ACHN (cell line): ENCODE measurements around the gene NRP1.
"Not testable (repeated sequence)": the region's sequence is repeated elsewhere in the genome, so short reads cannot be mapped to it uniquely, and the experiment has no call there.

ENCODE experiments used
- DNase-seq: peaks from one replicate; pipeline ENCODE4 v3.0.0-alpha.2; 2015
- in situ Hi-C: cut with HindIII; loops from 2 replicates; pipeline ENCODE4 v1.10.0; 2017; ENCODE audit warnings: low sequenced_read_pairs, low pct_ligation_motif_present, low pct_unique_long_range_greater_than_20kb

The NRP1 gene

GRCh38 chr10:33233221-33233620 is 101.2 kb downstream of the NRP1 start:
- in situ Hi-C loops = no loop called here
- DNase-seq = no peak

- in situ Hi-C loops = no loop called here
- DNase-seq = no peak
Measured at GRCh38 chr10:33231621-33232350, 102.7 kb downstream of the NRP1 start.

GRCh38 chr10:33229949-33230267 is 104.6 kb downstream of the NRP1 start:
- in situ Hi-C loops = no loop called here
- no peak for DNase-seq

DNA sequence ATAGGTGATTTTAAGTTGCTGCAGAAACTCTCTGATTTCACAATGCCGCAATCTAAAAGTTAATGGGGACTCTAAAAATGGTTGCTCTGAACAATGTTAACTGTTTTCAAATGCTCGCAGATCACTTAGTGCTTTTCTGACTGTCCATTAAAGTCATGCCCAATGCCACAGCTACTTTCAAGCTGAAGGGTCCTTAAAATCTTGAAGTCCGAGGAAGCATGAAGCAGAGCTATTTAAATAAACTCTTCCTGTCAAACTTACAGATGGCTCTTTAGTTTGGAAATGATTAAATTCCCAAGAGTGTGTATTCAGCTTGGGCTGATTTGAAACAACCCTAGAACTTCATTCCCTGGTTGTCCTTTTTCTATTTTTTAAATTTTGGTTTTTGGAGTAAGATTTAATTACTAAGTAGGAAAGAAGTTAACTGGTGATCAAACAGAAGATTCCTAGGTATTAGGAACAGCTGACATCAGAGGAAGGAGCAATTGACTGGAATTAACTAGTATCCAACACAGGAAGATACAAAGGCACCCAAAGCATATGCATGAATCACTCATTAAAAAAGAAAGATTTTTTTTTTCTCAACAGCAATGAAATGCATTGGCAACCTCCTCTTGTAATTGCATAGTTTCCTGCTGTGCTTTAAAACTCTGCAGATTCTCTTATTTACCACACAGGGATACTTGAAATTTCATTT is 105.1 kb downstream of the NRP1 start:
- no peak for DNase-seq

DNA sequence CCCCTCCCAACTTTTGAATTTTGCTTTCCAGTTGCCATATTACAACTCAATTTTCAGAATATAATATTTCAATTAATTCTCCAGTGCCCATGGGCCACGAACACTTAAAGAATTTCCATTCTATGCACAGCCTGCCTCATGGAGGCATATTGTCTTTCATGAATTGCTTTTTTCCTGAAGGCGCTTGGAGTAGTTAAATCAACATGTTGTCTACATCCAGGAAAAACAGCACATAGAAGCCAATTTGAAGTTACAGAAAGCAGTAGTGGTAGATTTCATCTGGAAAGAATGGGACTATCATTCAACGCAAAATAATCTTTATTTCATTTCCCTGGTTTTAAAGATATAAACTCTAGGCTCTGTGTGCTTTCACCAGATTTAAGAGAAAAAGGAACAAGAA is 106.0 kb downstream of the NRP1 start:
- DNase-seq = no peak
- in situ Hi-C loops = no loop called here

More for the DNA sequence above, 105.1 kb downstream of the NRP1 start:
- in situ Hi-C loops = no loop called here

DNA sequence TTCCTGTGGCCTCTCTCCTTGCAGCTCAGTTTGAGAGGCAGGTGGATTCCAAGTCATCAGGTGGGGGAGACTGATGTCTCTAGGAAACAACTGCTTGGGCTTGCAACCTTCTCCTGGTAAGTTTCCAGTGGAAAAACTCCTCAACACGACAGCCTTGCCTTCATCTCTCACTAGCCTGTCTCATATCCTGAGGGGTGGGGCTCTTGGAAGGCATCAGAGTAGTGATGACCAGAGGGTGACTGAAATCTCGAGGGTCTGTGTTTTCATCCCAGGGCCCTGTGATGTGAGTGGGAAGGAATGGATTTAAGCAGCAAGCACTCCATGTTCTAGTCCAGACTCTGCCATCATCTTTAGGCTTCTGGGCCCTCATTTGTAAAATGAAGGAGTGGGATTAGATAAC is 107.0 kb downstream of the NRP1 start:
- in situ Hi-C loops = no loop called here
- no peak for DNase-seq

GRCh38 chr10:33224251-33224965 is 110.1 kb downstream of the NRP1 start:
- in situ Hi-C loops = no loop called here
- DNase-seq = no peak

GRCh38 chr10:33223326-33224000 is 111.0 kb downstream of the NRP1 start:
- in situ Hi-C loops = no loop called here
- DNase-seq = no peak

DNA sequence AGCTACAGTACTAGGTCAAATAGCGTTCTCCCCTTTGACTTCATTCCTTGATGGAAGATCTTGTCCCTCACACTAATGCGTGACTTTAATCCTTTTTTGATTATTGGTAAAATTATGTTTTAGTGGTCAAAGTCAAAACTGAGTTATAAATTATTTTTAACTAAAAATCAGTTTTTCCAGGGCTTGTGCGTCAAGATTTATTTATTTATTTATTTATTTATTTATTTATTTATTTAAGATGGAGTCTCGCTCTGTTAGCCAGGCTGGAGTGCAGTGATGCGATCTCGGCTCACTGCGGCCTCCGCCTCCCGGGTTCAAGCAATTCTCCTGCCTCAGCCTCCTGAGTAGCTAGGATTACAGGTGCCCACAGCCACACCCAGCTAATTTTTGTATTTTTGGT is 112.2 kb downstream of the NRP1 start:
- in situ Hi-C loops, DNase-seq: not testable (repeated sequence)

DNA sequence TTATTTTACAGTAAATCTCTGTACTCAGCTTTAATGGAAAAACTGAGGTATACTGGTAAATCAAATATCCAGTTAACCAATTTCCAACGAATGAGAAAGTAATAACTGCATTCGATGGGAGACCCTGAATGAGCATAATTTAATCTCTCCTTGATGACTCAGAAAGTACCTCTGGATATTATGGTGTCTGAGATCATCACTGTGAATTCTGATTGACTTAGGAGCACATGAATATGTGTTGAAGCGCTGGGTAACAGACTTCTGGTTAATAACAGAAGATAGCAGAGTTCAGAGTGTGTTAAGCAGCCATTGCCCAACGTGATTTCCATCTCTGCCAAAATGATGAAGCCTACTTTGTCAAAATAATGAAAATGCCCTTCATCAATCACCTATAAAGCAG is 116.6 kb downstream of the NRP1 start:
- in situ Hi-C loops = no loop called here
- DNase-seq = no peak

DNA sequence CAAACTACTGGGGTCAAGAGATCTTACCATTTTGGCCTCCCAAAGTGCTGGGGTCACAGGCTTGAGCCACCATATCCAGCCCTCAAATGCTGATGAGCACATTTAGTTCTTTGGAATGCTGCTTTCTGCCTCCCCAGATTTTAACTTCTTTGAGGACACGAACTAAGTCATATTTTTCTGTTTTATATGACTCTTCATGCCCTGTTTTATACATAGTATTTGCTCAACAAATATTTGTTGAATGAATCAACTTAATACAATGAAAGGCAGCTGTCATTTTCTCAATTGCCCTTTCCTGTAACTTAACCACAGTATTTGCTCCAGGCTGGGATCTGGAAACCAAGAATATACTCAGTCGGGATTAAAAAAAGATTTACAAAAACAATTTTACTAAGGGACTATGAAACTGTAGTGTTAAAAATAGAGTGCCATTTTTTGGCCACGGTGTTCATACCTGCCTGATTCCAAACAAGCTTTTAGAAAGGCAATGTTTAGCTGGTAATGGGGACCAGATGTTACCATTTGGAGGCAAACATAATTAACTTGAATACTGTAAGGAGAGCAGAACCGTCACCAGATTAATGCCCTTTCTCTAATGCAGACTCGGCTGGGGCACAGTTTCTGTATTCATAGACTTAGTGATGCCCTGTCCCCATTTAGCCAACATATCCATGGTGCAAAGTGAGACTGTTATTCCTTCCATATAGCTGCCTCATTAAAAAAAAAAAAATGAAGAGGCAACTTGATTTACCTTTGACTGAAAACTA is 117.6 kb downstream of the NRP1 start:
- in situ Hi-C loops = no loop called here
- DNase-seq = no peak

DNA sequence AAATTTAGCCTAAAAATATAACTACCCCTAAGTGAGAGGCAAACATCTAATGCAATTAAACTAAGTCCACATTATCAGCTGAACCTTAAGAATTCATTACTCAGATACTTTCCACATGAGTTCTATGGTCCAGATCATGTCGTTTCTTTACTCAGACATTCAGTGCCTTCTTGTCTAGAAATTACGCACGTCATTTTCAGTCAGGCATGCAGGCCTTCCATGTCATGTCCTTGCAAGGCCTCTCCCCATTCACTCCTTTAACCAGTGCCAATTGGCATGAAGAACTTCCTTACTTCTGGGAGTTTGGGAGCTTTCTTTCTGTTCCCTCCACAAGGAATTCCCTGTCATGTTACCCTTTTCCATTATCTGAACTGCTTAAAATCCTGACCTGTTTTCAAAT is 118.8 kb downstream of the NRP1 start:
- in situ Hi-C loops = no loop called here
- no peak for DNase-seq

- in situ Hi-C loops = no loop called here
- no peak for DNase-seq
Measured at GRCh38 chr10:33215154-33215553, 119.3 kb downstream of the NRP1 start.

GRCh38 chr10:33214174-33214573 is 120.3 kb downstream of the NRP1 start:
- no peak for DNase-seq
- in situ Hi-C loops = no loop called here

GRCh38 chr10:33212061-33212748 is 122.3 kb downstream of the NRP1 start:
- in situ Hi-C loops = no loop called here
- no peak for DNase-seq

DNA sequence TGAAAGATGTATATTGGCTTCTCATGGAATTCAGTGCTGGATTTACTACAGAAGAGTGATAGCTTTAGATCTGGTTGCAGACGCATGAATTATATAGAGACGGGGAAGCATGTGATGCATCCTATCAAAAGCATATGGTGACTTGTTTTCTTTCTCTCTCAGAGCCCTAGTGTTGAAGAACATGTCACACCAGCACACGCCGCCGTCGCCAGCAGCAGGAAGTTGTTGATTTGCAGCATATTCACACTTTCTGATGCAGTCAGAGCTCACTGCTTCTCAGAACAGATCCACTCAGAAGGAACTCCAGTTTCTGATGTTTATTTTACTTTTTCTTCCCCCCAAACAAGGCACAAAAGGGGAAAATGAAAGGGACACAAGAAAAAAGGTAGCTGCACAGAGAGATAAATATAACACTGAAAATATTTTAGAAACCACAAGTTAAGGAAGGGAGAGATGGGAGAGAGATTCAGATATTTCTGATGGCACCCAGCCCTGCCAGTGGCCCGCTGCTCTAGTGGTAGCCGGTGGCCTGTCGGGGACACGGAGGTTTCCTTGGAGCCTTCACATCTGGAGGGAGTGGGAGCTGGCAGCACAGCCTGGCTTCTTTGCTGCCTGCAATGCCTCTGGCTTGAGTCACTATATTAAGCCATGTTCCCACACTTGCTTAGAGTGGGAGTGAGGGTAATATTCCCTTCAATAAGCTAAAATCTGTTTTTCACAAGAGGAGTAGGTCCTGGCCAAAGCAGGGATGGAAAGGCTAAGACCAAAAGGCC is 123.2 kb downstream of the NRP1 start:
- in situ Hi-C loops = no loop called here
- no peak for DNase-seq

DNA sequence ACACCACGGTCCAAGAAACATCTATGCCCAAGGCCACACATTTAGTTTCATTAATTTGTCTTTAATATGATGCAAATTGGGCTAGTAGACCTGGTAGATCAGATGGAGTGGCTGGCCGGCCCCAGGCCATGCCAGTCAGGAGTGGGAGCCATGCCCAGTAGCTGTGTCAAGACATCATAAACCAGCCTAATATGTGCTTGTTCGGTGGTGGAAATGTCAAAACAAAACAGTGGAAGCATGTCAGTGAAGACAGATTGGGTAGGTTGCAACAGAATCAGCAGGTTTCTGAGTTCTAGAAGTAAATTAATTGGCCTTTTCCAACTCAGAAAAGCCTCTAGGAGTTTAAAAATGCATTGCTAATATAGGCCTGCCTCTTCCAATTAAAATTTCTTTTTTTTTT is 124.7 kb downstream of the NRP1 start:
- in situ Hi-C loops = no loop called here
- no peak for DNase-seq
